Vagina (tissue), 2 donors: ENCODE results near the gene AP2B1.

ENCODE experiments used
- CTCF ChIP-seq, 3 experiments: fragments of 450-650 bp in 2 of 3; fragments of 200-600 bp in 1 of 3; sonication (generic) in 1 of 3; IDR thresholded peaks; one replicate each; pipeline ENCODE4 v1.5.1; 2017 to 2019; ENCODE audit warnings: antibody characterized with exemption in 3 of 3, mild to moderate bottlenecking in 2 of 3, moderate library complexity in 2 of 3
- POLR2A ChIP-seq, 2 donors: fragments of 450-650 bp; IDR thresholded peaks; one replicate each; pipeline ENCODE4 v1.6.1; 2017; ENCODE audit warnings: antibody characterized with exemption in 2 of 2, mild to moderate bottlenecking in 2 of 2, moderate library complexity in 2 of 2
- POLR2AphosphoS5 ChIP-seq, 2 donors: sonication (generic); formaldehyde crosslinking; IDR thresholded peaks; one replicate each; pipeline ENCODE4 v1.9.0; 2017; ENCODE audit warnings: antibody characterized with exemption in 2 of 2, mild to moderate bottlenecking in 2 of 2, low read depth in 1 of 2; ENCODE audit not compliant: insufficient read depth in 1 of 2

DNA sequence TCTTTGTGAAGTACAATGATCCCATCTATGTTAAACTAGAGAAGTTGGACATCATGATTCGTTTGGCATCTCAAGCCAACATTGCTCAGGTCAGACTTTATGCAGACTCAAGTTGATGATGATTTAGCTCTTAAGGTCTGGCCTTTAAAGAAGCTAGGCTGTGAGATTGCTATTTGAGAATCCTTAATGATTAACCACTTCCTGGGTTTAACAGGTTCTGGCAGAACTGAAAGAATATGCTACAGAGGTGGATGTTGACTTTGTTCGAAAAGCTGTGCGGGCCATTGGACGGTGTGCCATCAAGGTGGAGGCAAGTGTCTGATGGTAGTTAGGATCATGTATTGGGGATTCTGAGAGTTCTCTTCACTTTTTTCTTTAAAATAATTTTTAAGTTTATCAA is 40.3 kb downstream of the AP2B1 start:
- no peak for TF ChIP-seq POLR2AphosphoS5 (IDR thresholded peaks at IDR 0.05; ENCODE audit: insufficient read depth in 1 of 2, low read depth in 1 of 2)
- no peak for TF ChIP-seq CTCF (IDR thresholded peaks at IDR 0.05)
- no peak for TF ChIP-seq POLR2A (IDR thresholded peaks at IDR 0.05)
